ENCODE measurements around the gene HCFC1.

HCFC1 gene

DNA sequence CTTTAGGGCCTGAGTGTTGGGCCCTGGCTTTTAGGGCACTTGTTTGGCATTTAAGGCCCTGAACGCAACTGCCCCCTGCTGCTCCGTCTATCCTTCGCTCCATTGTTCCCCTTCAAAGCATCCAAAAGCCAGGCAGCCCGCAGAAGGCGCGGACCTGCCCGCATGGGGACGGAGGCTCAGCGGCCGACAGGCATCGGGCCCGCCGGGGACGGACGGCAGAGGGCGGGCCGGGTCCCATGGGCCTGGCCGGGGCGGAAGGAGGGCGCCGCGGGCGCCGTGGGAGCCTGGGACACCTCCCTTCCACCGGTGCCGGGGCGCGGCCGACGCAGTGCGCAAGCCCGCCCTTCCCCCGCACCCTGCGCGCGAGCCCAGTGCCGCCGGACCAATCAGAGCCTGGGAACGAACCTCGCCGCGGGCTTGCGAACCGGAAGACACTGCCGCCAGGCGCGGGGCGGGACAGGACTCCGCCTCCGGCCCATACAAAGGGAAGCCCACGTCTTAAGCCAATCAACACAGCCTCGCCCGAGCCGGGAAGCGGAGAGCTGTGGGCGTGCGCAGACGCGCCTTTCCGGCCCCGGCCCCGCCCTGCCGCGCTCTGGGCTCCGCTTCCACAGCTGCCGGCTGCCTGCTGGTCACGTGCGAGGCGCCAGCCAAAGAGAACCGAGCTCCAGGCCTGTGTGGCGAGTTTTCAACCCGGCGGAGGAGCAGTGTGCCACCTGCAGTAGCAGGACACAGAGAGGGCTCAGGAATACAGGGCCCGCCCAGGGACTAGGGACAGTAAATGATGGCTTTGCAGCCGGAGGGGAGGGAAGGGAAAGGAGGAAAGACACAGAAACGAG, 43.5 kb downstream of the HCFC1 start:
- TF ChIP-seq EZH2phosphoT487 (IDR thresholded peaks at IDR 0.05; ENCODE audit: borderline replicate concordance, low read length): no peak
- TF ChIP-seq, protein P1, sequence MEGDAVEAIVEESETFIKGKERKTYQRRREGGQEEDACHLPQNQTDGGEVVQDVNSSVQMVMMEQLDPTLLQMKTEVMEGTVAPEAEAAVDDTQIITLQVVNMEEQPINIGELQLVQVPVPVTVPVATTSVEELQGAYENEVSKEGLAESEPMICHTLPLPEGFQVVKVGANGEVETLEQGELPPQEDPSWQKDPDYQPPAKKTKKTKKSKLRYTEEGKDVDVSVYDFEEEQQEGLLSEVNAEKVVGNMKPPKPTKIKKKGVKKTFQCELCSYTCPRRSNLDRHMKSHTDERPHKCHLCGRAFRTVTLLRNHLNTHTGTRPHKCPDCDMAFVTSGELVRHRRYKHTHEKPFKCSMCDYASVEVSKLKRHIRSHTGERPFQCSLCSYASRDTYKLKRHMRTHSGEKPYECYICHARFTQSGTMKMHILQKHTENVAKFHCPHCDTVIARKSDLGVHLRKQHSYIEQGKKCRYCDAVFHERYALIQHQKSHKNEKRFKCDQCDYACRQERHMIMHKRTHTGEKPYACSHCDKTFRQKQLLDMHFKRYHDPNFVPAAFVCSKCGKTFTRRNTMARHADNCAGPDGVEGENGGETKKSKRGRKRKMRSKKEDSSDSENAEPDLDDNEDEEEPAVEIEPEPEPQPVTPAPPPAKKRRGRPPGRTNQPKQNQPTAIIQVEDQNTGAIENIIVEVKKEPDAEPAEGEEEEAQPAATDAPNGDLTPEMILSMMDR (IDR thresholded peaks at IDR 0.05; ENCODE audit: low read depth, low read length, poor library complexity, severe bottlenecking): no peak
- H3K4me2 ChIP-seq (ENCODE audit: low read length): peak overlapping the region; percentile 98
- H3F3A ChIP-seq (ENCODE audit: control insufficient read depth, insufficient read depth): peaks cover 9% of the 10 kb centered on the region; the same call in 1 of the 2 replicates
- H3K4me1 ChIP-seq (ENCODE audit: control insufficient read depth, low read length): peaks cover 43% of the 10 kb centered on the region
- H3K36me3 ChIP-seq (ENCODE audit: control insufficient read depth, low read length): peaks cover 58% of the 10 kb centered on the region
- peak overlapping the region; percentile 98 for H3K4me3 ChIP-seq (ENCODE audit: low read length)
- H3K27ac ChIP-seq (ENCODE audit: low read depth, low read length): peak overlapping the region; percentile 100
- no peaks in the 10 kb centered on the region for H4K20me1 ChIP-seq (ENCODE audit: control insufficient read depth, insufficient read depth, low read depth, low read length)
- peaks cover 35% of the 10 kb centered on the region for H3K79me2 ChIP-seq (ENCODE audit: control insufficient read depth, low read length)
- no peaks in the 10 kb centered on the region for H3K27me3 ChIP-seq (ENCODE audit: control insufficient read depth, low read length)
- H3K9me3 ChIP-seq (ENCODE audit: control insufficient read depth, insufficient read depth, low read length): no peaks in the 10 kb centered on the region
- H3K9me2 ChIP-seq (replicated peaks; ENCODE audit: control insufficient read depth, low read length): no peaks in the 10 kb centered on the region

DNA sequence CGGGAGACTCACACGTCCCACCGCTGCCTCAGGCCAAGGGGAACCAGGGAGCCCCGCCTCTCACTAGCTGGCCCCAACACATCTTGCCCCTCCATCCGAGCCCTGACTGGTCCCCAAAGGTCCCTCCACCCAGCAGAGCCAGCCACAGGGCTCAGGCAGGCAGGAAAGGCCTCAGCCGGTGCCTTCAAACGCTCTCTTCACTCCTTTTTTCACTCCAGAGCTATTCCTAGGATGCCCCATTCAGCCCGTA, 44.0 kb downstream of the HCFC1 start:
- TF ChIP-seq, protein P1 (IDR thresholded peaks at IDR 0.05; ENCODE audit: low read depth, low read length, poor library complexity, severe bottlenecking): no peak
- no peak for TF ChIP-seq EZH2phosphoT487 (IDR thresholded peaks at IDR 0.05; ENCODE audit: borderline replicate concordance, low read length)
- Histone ChIP-seq H3K27me3 (ENCODE audit: control insufficient read depth, low read length) (no peaks in the 10 kb centered on the region), H3K4me2 (ENCODE audit: low read length) (peak overlapping the region; percentile 98), H3F3A (ENCODE audit: control insufficient read depth, insufficient read depth) (peaks cover 9% of the 10 kb centered on the region; the same call in 1 of the 2 replicates), H4K20me1 (ENCODE audit: control insufficient read depth, insufficient read depth, low read depth, low read length) (no peaks in the 10 kb centered on the region), H3K4me3 (ENCODE audit: low read length) (peak overlapping the region; percentile 98), H3K9me3 (ENCODE audit: control insufficient read depth, insufficient read depth, low read length) (no peaks in the 10 kb centered on the region), H3K9me2 (replicated peaks; ENCODE audit: control insufficient read depth, low read length) (no peaks in the 10 kb centered on the region), H3K4me1 (ENCODE audit: control insufficient read depth, low read length) (peaks cover 45% of the 10 kb centered on the region), H3K27ac (ENCODE audit: low read depth, low read length) (peak overlapping the region; percentile 100), H3K79me2 (ENCODE audit: control insufficient read depth, low read length) (peaks cover 36% of the 10 kb centered on the region), H3K36me3 (ENCODE audit: control insufficient read depth, low read length) (peaks cover 56% of the 10 kb centered on the region)

DNA sequence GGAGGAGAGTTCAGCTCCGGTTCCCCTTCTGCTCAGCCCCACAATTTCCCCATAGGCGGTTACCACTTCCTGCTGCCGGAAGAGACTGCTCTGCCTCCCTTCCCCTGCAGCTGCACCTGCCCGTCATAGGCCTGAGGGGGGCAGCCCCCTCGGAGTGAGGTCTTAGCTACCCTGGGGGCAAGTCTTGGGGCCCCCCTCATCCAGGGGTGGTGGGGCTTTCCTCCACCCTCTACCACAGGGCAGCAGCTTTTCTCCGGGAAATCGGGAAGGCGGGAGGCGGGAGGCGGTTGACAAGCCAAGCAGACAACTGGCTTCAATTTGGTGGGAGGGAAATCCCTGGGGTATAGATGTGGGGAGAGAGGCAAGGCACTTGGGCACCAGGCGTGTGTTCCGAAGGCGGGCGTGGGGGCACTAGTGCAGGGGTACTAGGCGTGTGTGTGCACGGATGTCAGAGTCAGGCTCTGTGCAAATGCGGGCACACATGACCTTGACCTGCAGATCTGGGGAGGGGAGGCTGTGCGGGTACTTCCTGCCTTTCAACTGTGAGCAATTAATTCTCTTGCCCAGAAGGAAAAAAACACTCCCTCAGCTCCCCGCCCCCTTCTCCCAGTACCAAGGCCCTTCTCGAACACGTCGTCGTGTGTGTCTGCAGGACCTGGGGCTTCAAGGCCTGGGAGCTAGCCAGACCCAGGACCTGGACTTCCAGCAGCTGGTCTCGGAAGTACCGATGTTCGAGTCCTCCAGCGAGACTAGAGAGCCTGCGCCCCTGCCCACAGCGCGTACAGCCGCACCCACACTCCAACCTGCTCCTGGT, 44.6 kb downstream of the HCFC1 start:
- Histone ChIP-seq H3K79me2 (ENCODE audit: control insufficient read depth, low read length) (peaks cover 41% of the 10 kb centered on the region), H3K27me3 (ENCODE audit: control insufficient read depth, low read length) (no peaks in the 10 kb centered on the region), H3K9me2 (replicated peaks; ENCODE audit: control insufficient read depth, low read length) (no peaks in the 10 kb centered on the region), H3K9me3 (ENCODE audit: control insufficient read depth, insufficient read depth, low read length) (no peaks in the 10 kb centered on the region), H3F3A (ENCODE audit: control insufficient read depth, insufficient read depth) (peaks cover 9% of the 10 kb centered on the region; the same call in 1 of the 2 replicates), H4K20me1 (ENCODE audit: control insufficient read depth, insufficient read depth, low read depth, low read length) (no peaks in the 10 kb centered on the region), H3K27ac (ENCODE audit: low read depth, low read length) (peak overlapping the region; percentile 100), H3K4me1 (ENCODE audit: control insufficient read depth, low read length) (peaks cover 45% of the 10 kb centered on the region), H3K4me2 (ENCODE audit: low read length) (peak overlapping the region; percentile 98), H3K36me3 (ENCODE audit: control insufficient read depth, low read length) (peaks cover 50% of the 10 kb centered on the region), H3K4me3 (ENCODE audit: low read length) (peak overlapping the region; percentile 98)
- no peak for TF ChIP-seq EZH2phosphoT487 (IDR thresholded peaks at IDR 0.05; ENCODE audit: borderline replicate concordance, low read length)
- TF ChIP-seq, protein P1 (IDR thresholded peaks at IDR 0.05; ENCODE audit: low read depth, low read length, poor library complexity, severe bottlenecking): peak; percentile 12
